Ovary (tissue), 9 donors: Measurements from ENCODE around the gene SVIL. TPM values are rescaled to one million over a fixed set of nuclear protein-coding genes. Genes with fewer than 3 reads are reported as not detected.

Experiments
- DNase-seq, 5 donors: peaks; one replicate each; pipeline ENCODE4 v3.0.0-alpha.2; 2019 to 2020
- H3K27ac ChIP-seq, 2 donors: fragments of 200-600 bp; one replicate each; pipeline versions ENCODE4 v1.5.1 to v1.8.0; 2019 to 2022
- H3K27me3 ChIP-seq: fragments of 200-600 bp; one replicate; pipeline ENCODE4 v1.8.0; 2022
- H3K36me3 ChIP-seq: fragments of 200-600 bp; sonication (generic); one replicate; pipeline ENCODE4 v1.5.1; 2019
- H3K4me1 ChIP-seq: one replicate; pipeline ENCODE4 v1.8.1; 2013; ENCODE audit warnings: mild to moderate bottlenecking, moderate library complexity; ENCODE audit not compliant: insufficient read depth
- H3K4me3 ChIP-seq: fragments of 200-600 bp; sonication (generic); one replicate; pipeline ENCODE4 v1.5.1; 2017
- H3K9me3 ChIP-seq, 2 donors: fragments of 200-600 bp in 1 of 2; sonication (generic) in 1 of 2; one replicate each; pipeline versions ENCODE4 v1.5.1 to v1.8.1; 2013 to 2019; ENCODE audit warnings: mild to moderate bottlenecking in 1 of 2, moderate library complexity in 1 of 2
- EP300 ChIP-seq: sonication (generic); formaldehyde crosslinking; IDR thresholded peaks from one replicate; pipeline ENCODE4 v1.6.1; 2017; ENCODE audit warnings: antibody characterized with exemption
- POLR2A ChIP-seq: fragments of 450-650 bp; IDR thresholded peaks from one replicate; pipeline ENCODE4 v1.6.1; 2017; ENCODE audit warnings: antibody characterized with exemption, mild to moderate bottlenecking, moderate library complexity
- WGBS, 3 donors: extraction: QIAGEN DNeasy Blood & Tissue Kit in 1 of 3; methylation state at CpG; one replicate each; pipeline versions ENCODE4 v1.1.5 to v1.1.7; 2013 to 2017; 5-methylcytosine and 5-hydroxymethylcytosine counted together
- intact Hi-C, 4 donors: fragments of 100-400 bp; cut with DNase I; formaldehyde crosslinking; loops; one replicate each; pipeline versions ENCODE4 v1.11.0 to v1.15.1; 2022 to 2023
- microRNA counts: library from miRNA; unstranded; fragments of <30 nt; microRNA quantifications from one replicate; lab custom pipeline; 2016
- microRNA-seq, 3 donors: library from miRNA; unstranded; fragments of <30 nt; microRNA quantifications; one replicate each; pipeline versions ENCODE4 to v1.2.0, GENCODE V29; 2019 to 2020
- polyA plus RNA-seq, 2 donors: library from polyadenylated mRNA; stranded (reverse); fragments of 200-250 nt in 1 of 2; fragments of 350-450 nt in 1 of 2; fragmentation: Illumina TruSeq in 1 of 2; extraction: RNeasy Lipid Tissue Mini Kit (QIAGEN cat#74804) in 1 of 2; gene quantifications; one replicate each; pipeline ENCODE4 v1.2.3, GENCODE V29; 2013 to 2014
- small RNA-seq: library from RNA; depleted of rRNA; stranded (forward); fragments of <200 nt; gene quantifications from one replicate; pipeline ENCODE3, GENCODE V24; 2016
- total RNA-seq, 7 donors: library from RNA; depleted of rRNA in 2 of 7; stranded (reverse); fragments of >200 nt in 2 of 7; fragmentation: NEBNext Ultra II Directional in 3 of 7; extraction: Animal tissue kit (Norgen Biotek cat#: 25700) in 3 of 7; gene quantifications; one replicate each; pipeline versions ENCODE4 v1.1.0 to v1.2.4, GENCODE V29; 2016 to 2023
- TF ChIP-seq, protein P1 (sequence below), 3 donors: fragments of 450-650 bp in 2 of 3; fragments of 200-600 bp in 1 of 3; IDR thresholded peaks; one replicate each; pipeline versions ENCODE4 v1.5.1 to v1.8.0; 2016 to 2022; ENCODE audit warnings: antibody characterized with exemption in 3 of 3, mild to moderate bottlenecking in 1 of 3
- donor health status: DM: no; HTN: no; CAD: no; lungs with moderate emphysema.
- donor health status: DM: no; HTN: no; CAD: no.
- donor health status: Bipolar disorder and iron deficiency.
- donor health status: DM: yes; HTN: yes; CAD: no.
- donor health status: DM: no; HTN: no; CAD: no.
- donor health status: DM: yes; HTN: yes; CAD: no.

SVIL gene
- total and polyA plus RNA-seq, 9 donors = 49.9 to 225 (median 139) TPM

- Histone ChIP-seq H3K4me1 (peaks cover 11% of the 10 kb centered on the region), H3K27ac (peak overlapping the region in 1 of 2 donors; percentile 49), H3K9me3 (no peaks in the 10 kb centered on the region), H3K27me3 (no peaks in the 10 kb centered on the region), H3K4me3 (no peak overlapping the region), H3K36me3 (no peaks in the 10 kb centered on the region)
- intact Hi-C loops = no loop called here
- WGBS, 3 donors = 69 to 71% (median 70%) methylated on average over 3 of the region's 3 CpGs
- TF ChIP-seq EP300 (no peak), POLR2A (no peak)
- TF ChIP-seq, protein P1, sequence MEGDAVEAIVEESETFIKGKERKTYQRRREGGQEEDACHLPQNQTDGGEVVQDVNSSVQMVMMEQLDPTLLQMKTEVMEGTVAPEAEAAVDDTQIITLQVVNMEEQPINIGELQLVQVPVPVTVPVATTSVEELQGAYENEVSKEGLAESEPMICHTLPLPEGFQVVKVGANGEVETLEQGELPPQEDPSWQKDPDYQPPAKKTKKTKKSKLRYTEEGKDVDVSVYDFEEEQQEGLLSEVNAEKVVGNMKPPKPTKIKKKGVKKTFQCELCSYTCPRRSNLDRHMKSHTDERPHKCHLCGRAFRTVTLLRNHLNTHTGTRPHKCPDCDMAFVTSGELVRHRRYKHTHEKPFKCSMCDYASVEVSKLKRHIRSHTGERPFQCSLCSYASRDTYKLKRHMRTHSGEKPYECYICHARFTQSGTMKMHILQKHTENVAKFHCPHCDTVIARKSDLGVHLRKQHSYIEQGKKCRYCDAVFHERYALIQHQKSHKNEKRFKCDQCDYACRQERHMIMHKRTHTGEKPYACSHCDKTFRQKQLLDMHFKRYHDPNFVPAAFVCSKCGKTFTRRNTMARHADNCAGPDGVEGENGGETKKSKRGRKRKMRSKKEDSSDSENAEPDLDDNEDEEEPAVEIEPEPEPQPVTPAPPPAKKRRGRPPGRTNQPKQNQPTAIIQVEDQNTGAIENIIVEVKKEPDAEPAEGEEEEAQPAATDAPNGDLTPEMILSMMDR (IDR thresholded peaks at IDR 0.05) = no peak
- no peak for DNase-seq
These were observed 222.3 kb downstream of the SVIL start for GRCh38 chr10:29412485-29412884.

DNA sequence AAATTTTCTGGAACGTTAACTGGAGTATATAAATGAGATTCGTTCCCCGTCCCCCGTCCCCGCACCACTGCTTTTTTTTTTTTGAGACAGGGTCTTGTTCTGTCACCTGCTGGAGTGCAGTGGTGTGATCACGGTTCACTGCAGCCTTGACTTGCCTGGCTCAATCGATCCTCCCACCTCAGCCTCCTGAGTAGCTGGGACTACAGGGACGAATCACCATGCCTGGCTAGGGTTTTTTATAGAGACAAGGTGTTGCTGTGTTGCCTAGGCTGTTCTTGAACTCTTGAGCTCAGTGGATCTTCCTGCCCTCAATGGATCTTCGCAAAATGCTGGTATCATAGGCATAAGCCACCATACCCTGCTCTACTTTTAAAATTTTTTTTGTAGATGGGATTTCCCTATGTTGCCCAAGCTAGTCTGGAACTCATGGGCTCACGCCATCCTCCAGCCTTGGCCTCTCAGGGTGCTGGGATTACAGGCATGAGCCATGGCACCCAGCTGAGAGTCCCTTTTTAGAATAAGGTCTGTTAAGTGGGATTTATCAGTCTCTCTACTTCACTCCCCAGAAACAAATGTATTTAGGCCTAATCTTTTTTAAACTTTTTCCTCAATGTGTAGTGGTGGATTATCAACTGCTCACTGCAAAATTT is 223.0 kb downstream of the SVIL start:
- TF ChIP-seq EP300 (no peak), POLR2A (no peak)
- TF ChIP-seq, protein P1 (IDR thresholded peaks at IDR 0.05) = no peak

DNA sequence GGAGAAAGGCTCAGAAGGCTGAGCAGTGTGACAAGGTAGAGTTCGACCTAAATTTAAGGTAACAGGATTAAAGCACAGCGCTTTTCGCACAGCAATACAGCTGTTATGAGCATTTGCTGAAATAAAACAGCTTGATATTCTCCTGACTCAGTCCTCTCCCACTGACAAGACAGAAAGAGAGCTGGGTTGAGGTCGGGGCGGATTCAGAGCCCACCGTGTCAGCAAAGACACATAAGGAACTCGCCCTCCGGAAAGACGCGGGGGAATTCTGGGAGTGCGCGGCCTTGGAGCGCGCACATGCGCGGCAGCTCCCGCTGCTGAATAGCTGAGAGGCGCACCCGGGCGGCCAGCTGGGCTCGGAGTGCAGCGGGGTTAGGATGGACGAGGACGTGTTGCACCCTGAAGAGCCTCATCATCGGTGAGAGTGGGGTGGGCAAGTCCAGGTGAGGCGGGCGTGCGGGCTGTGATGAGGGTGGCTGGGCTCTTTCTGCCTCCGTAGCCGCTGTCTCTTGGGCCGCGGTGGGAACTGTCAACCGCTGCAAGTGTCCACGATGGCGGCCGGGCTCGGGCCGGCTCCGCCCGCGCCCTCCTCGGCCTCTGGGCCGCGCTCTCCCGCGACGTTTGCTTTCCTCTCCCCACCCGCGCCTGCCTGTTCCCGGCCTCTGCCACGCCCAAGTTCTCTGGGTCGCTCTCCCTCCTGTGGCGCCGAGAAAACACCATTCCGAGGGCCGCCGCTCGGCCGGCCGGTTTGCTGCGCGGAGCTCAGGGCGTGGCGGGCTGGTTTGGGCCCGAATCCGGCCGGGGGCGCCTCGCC is 225.3 kb downstream of the SVIL start:
- Histone ChIP-seq H3K4me3 (peak overlapping the region; percentile 66), H3K36me3 (no peaks in the 10 kb centered on the region), H3K9me3 (no peaks in the 10 kb centered on the region), H3K27me3 (no peaks in the 10 kb centered on the region), H3K27ac (peak overlapping the region; percentile 87 to 95), H3K4me1 (peaks cover 10% of the 10 kb centered on the region)
- intact Hi-C loops = no loop called here
- peak; percentile 77 to 87 (median 81) for DNase-seq
- TF ChIP-seq POLR2A = peak; percentile 49
- no peak for TF ChIP-seq EP300
- TF ChIP-seq, protein P1 (IDR thresholded peaks at IDR 0.05) = peak in 1 of 3 donors; percentile 15
- WGBS, 3 donors = 1 to 6% (median 2%) methylated on average over 59 to 69 of the region's 69 CpGs

More for the DNA sequence above, 223.0 kb downstream of the SVIL start:
- peaks cover 11% of the 10 kb centered on the region for H3K4me1 ChIP-seq
- no peak overlapping the region for H3K4me3 ChIP-seq
- peak overlapping the region; percentile 22 to 49 for H3K27ac ChIP-seq
- DNase-seq = no peak
- H3K9me3 ChIP-seq = no peaks in the 10 kb centered on the region
- no peaks in the 10 kb centered on the region for H3K36me3 ChIP-seq
- H3K27me3 ChIP-seq = no peaks in the 10 kb centered on the region
- intact Hi-C loops = no loop called here
- 84 to 88% (median 84%) methylated on average over 10 of the region's 10 CpGs for WGBS, 3 donors

DNA sequence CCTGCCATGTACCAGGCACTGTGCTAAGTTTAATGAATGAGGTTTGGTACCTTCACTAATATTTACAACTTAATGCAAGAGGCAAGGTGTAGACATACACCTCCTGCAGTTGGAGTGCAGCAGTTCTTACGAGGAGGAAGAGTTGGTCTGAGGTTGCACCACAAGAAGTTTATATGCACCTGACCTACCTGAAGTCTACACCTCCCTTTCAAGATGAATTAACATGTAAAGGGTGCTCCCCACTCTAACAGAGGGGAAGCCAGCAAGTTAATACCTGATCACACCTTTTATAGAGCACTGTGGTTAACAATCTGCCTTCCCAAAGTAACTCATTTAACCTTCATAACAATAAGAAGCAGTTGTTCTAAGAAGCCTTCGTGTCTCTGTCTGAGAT is 225.9 kb downstream of the SVIL start:
- no peak for DNase-seq
- H3K4me3 ChIP-seq = peak overlapping the region; percentile 66
- H3K9me3 ChIP-seq = no peaks in the 10 kb centered on the region
- intact Hi-C loops = no loop called here
- H3K36me3 ChIP-seq = no peaks in the 10 kb centered on the region
- TF ChIP-seq POLR2A (no peak), EP300 (no peak)
- TF ChIP-seq, protein P1 (IDR thresholded peaks at IDR 0.05) = no peak
- peak overlapping the region; percentile 87 to 95 for H3K27ac ChIP-seq
- WGBS, 3 donors = 45 to 54% (median 48%) methylated on average over 2 of the region's 2 CpGs
- H3K27me3 ChIP-seq = no peaks in the 10 kb centered on the region
- peaks cover 10% of the 10 kb centered on the region for H3K4me1 ChIP-seq

MicroRNAs encoded within 50 kb of the gene (microRNA counts, 767-probe panel; counts per million panel counts)
- microRNA hsa-miR-604 (lab: Ali Mortazavi, UCI) (530 counts per million, percentile 78 among the panel's probes with 10 or more counts), microRNA hsa-miR-938 (lab: Ali Mortazavi, UCI) (2,572 counts per million, percentile 84 among the panel's probes with 10 or more counts)

Small RNA genes within 50 kb of the gene (microRNA-seq; reads per million reads assigned to microRNA genes)
- gene MIR604 (0 reads per million in 3 donors), gene MIR938 (0 reads per million in 3 donors)

Small RNA genes within 50 kb of the gene (small RNA-seq; reads per million reads assigned to genes)
- gene MIR604 = not detected
- not detected for gene MIR938
- gene RF00105 = not detected
